ENCODE data around the gene ANKRD6.

DNA sequence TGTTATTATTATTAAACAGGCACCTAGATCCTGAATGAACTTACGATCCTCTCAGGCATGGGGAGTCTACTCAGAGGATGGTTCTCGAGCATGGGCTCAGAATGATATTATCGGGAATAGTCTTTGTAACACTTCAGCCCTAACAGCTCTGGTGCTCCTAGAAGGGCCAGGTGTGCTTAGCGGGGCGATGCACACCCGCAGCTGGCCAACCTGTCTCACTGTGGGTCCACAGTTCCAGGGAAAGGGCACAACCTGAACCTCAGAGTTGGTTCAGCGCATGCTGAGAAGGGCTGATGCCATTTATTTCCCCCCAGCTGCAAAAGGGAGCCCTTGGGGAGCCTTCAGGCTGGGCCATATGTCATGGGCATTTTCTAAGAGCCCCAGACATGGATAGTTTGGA, 47.1 kb upstream of the ANKRD6 start:
- TF ChIP-seq POLR2A (IDR thresholded peaks at IDR 0.05): no peak
- TF ChIP-seq, protein P1, sequence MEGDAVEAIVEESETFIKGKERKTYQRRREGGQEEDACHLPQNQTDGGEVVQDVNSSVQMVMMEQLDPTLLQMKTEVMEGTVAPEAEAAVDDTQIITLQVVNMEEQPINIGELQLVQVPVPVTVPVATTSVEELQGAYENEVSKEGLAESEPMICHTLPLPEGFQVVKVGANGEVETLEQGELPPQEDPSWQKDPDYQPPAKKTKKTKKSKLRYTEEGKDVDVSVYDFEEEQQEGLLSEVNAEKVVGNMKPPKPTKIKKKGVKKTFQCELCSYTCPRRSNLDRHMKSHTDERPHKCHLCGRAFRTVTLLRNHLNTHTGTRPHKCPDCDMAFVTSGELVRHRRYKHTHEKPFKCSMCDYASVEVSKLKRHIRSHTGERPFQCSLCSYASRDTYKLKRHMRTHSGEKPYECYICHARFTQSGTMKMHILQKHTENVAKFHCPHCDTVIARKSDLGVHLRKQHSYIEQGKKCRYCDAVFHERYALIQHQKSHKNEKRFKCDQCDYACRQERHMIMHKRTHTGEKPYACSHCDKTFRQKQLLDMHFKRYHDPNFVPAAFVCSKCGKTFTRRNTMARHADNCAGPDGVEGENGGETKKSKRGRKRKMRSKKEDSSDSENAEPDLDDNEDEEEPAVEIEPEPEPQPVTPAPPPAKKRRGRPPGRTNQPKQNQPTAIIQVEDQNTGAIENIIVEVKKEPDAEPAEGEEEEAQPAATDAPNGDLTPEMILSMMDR (IDR thresholded peaks at IDR 0.05): no peak

Data from right lobe of liver (tissue), 4 donors.